ENCODE results near the gene ATOSB. TPM values are rescaled to one million over a fixed set of nuclear protein-coding genes. Genes with fewer than 3 reads are reported as not detected.

ATOSB gene
- total RNA-seq, 3 donors from 2014 or later = 32.3 to 35.0 (median 32.9) TPM

DNA sequence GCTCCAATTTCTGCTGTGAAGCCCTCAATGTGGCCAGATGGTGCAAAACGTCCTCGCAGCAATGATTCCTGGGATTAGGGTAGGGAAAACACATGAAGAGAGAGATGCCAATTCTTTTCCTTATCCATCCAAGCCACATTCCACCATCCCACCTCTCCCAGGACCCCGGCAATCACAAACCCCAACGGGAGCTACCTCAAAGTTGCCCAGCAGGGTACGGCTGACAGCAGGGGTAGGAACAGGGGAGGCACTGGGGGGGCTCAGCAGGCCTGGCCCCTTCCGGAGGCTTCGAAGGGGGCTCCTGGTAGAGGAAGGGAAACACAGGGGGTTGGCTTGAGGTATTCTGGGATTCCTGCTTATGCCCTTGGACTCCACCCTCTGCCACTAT is 9.3 kb downstream of the ATOSB start:
- DNase-seq (no peak), ATAC-seq (no peak)
- no peaks in the 10 kb centered on the region for H3K36me3 ChIP-seq (ENCODE audit: low read depth)

DNA sequence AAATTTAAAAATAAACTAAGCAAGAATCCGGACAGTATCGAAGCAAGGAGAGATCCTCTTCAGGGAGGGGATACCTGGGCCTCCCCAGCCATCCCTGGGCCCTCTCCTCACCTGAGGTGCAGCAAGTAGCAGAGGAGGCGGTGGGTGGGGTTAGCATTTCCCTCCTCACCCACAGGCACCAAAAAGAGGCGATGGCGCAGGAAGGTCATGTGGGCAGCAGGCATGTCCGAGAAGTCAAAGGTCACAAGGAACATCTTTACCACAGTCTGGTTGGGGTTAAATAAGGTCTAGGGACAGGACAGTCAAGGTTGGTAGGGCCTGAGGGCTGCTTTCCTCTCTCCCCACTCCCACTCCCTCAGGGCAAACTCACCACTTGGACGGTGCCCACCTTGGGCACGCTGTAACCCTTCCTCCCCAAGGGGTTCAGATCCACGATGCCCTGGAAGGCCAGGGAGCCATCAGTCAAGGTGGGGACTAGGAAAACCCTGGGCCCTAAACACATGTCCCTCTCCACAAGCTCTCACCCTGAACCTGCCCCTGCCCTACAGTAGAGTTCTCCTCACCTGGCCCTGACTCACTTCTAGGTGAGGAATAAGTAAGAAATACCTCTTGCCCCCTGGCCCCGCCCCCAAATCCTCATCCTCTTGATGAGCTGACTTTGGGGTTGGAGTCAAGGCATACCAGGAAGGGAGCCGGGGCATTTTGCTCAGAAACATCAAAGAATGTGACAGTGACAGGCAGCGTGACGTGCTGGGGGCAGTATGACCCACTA is 9.9 kb downstream of the ATOSB start:
- Histone ChIP-seq H3K36me3 (ENCODE audit: low read depth) (no peaks in the 10 kb centered on the region), H3K4me3 (no peak overlapping the region), H3K4me1 (ENCODE audit: low read depth) (peaks cover 15% of the 10 kb centered on the region), H3K9me3 (no peaks in the 10 kb centered on the region)
- TF ChIP-seq, protein P1, sequence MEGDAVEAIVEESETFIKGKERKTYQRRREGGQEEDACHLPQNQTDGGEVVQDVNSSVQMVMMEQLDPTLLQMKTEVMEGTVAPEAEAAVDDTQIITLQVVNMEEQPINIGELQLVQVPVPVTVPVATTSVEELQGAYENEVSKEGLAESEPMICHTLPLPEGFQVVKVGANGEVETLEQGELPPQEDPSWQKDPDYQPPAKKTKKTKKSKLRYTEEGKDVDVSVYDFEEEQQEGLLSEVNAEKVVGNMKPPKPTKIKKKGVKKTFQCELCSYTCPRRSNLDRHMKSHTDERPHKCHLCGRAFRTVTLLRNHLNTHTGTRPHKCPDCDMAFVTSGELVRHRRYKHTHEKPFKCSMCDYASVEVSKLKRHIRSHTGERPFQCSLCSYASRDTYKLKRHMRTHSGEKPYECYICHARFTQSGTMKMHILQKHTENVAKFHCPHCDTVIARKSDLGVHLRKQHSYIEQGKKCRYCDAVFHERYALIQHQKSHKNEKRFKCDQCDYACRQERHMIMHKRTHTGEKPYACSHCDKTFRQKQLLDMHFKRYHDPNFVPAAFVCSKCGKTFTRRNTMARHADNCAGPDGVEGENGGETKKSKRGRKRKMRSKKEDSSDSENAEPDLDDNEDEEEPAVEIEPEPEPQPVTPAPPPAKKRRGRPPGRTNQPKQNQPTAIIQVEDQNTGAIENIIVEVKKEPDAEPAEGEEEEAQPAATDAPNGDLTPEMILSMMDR (IDR thresholded peaks at IDR 0.05) = no peak
- ATAC-seq (no peak), DNase-seq (no peak)
- intact Hi-C loops (cut with DNase I, micrococcal nuclease) = no loop called here

More for the DNA sequence above, 9.3 kb downstream of the ATOSB start:
- Histone ChIP-seq H3K4me3 (no peak overlapping the region), H3K9me3 (no peaks in the 10 kb centered on the region), H3K4me1 (ENCODE audit: low read depth) (peaks cover 15% of the 10 kb centered on the region)
- TF ChIP-seq, protein P1 (IDR thresholded peaks at IDR 0.05) = no peak
- intact Hi-C loops (cut with DNase I, micrococcal nuclease) = no loop called here

DNA sequence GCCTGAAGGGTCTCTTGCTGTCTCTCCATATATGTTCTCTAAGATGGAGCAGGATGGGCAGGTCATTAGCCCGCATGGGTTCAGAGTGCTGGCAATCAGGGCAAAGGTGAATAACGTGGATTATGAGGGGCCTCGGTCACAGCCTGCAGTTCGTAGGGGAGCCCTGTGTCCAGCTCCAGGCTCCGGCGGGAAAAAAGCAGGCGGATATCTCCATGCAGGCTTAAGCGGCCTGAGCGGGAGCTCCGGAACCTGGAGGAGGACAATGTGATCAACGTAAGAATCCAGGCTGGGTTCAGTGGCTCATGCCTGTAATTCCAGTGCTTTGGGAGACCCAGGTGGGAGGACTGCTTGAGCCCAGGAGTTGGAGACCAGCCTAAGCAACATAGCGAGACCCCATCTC is 10.5 kb downstream of the ATOSB start:
- no peak overlapping the region for H3K4me3 ChIP-seq
- no peaks in the 10 kb centered on the region for H3K9me3 ChIP-seq
- TF ChIP-seq, protein P1 (IDR thresholded peaks at IDR 0.05) = no peak
- no peaks in the 10 kb centered on the region for H3K36me3 ChIP-seq (ENCODE audit: low read depth)
- DNase-seq = no peak
- H3K4me1 ChIP-seq (ENCODE audit: low read depth) = peaks cover 12% of the 10 kb centered on the region
- intact Hi-C loops (cut with DNase I, micrococcal nuclease) = no loop called here
- ATAC-seq = no peak

DNA sequence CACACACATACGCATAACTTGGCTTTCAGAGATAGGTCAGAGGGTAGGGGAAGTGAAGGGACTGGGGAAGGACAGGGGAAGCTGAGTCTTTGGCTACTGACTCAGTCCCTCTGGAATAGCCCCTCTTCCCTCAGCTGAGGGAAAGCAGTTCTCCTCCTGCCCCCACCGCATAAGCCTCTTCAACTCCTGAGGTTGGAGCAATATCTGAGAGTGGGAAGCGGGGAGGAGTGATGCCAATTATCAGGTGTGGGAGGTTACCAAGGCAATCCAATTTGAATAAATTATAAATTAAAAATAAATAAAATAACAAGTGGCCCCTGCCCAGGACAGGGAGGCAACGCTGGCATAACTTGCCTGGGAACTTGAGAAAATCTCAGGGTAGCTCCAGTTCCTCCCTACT is 11.1 kb downstream of the ATOSB start:
- peaks cover 10% of the 10 kb centered on the region for H3K4me1 ChIP-seq (ENCODE audit: low read depth)
- H3K4me3 ChIP-seq = no peak overlapping the region
- DNase-seq (no peak), ATAC-seq (no peak)
- TF ChIP-seq, protein P1 (IDR thresholded peaks at IDR 0.05) = no peak
- intact Hi-C loops (cut with DNase I, micrococcal nuclease) = no loop called here
- no peaks in the 10 kb centered on the region for H3K36me3 ChIP-seq (ENCODE audit: low read depth)
- H3K9me3 ChIP-seq = no peaks in the 10 kb centered on the region

DNA sequence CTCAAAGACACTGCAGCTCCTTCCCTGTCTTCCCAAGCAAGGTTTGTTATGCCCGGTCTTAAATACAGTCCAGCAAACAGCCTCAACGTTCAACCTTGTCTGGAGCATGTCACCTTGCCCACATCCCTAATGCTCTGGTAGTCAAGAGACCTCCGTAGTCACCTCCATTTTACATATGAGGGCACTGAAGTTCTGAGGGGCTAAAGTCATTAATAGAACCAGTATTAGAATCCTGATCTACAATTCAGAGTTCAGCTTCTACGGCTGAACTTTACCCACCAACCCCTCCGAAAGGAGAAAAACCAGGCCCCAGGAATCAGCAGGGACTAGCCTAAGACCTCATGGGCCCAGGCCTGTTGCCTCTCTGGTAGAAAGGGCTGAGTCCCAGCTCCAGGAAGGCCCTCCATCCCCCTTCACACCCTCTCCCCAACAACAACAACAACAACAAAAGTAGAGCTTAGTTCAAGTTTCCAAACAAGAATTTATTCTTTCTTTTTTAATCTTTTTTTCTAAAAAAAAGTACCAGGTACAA is 11.9 kb downstream of the ATOSB start:
- no peak for ATAC-seq
- intact Hi-C loops (cut with DNase I, micrococcal nuclease) = no loop called here

More for the DNA sequence above, 11.9 kb downstream of the ATOSB start:
- Histone ChIP-seq H3K4me1 (ENCODE audit: low read depth) (peaks cover 10% of the 10 kb centered on the region), H3K4me3 (no peak overlapping the region), H3K36me3 (ENCODE audit: low read depth) (no peaks in the 10 kb centered on the region), H3K9me3 (no peaks in the 10 kb centered on the region)
- TF ChIP-seq, protein P1 (IDR thresholded peaks at IDR 0.05) = no peak
- DNase-seq = peak in 1 of 3 donors; percentile 17

Data from mucosa of descending colon (tissue), 3 donors.